RWPE2 (cell line): ENCODE results near the gene FIGN.

Experiments used
- ATAC-seq: fragments of 200-7000 bp; cut with Tn5 transposase; 3 replicates; pipeline ENCODE4 v1.9.1; 2021; ENCODE audit warnings: low read depth
- DNase-seq: peaks from one replicate; pipeline ENCODE4 v3.0.0-alpha.2; 2020; ENCODE audit warnings: low spot score
- H3K27ac ChIP-seq: fragments of 450-650 bp; 2 replicates; pipeline ENCODE4 v1.5.1; 2017; ENCODE audit warnings: mild to moderate bottlenecking; ENCODE audit not compliant: poor library complexity, severe bottlenecking
- H3K27me3 ChIP-seq: fragments of 250-450 bp; sonication (Bioruptor Pico); 2 replicates; pipeline ENCODE4 v1.5.1; 2021; ENCODE audit warnings: mild to moderate bottlenecking, moderate library complexity; ENCODE audit not compliant: insufficient read depth, poor library complexity, severe bottlenecking
- H3K36me3 ChIP-seq: fragments of 250-450 bp; sonication (Bioruptor Pico); 2 replicates; pipeline ENCODE4 v1.5.1; 2020; ENCODE audit warnings: low read depth, mild to moderate bottlenecking, moderate library complexity
- H3K4me1 ChIP-seq: fragments of 250-450 bp; sonication (Bioruptor Pico); 2 replicates; pipeline ENCODE4 v1.5.1; 2021; ENCODE audit warnings: mild to moderate bottlenecking, moderate library complexity; ENCODE audit not compliant: insufficient read depth, poor library complexity, severe bottlenecking
- H3K4me3 ChIP-seq: fragments of 250-450 bp; sonication (Bioruptor Pico); 2 replicates; pipeline ENCODE4 v1.5.1; 2021; ENCODE audit warnings: mild to moderate bottlenecking, moderate library complexity; ENCODE audit not compliant: severe bottlenecking
- H3K9me3 ChIP-seq: fragments of 250-450 bp; sonication (Bioruptor Pico); 2 replicates; pipeline ENCODE4 v1.5.1; 2021; ENCODE audit warnings: mild to moderate bottlenecking, moderate library complexity; ENCODE audit not compliant: severe bottlenecking
- TF ChIP-seq, protein P1 (sequence below): fragments of 450-650 bp; IDR thresholded peaks from one replicate; pipeline ENCODE4 v1.5.1; 2017; ENCODE audit warnings: mild to moderate bottlenecking, moderate library complexity; ENCODE audit not compliant: poor library complexity, severe bottlenecking

FIGN gene

DNA sequence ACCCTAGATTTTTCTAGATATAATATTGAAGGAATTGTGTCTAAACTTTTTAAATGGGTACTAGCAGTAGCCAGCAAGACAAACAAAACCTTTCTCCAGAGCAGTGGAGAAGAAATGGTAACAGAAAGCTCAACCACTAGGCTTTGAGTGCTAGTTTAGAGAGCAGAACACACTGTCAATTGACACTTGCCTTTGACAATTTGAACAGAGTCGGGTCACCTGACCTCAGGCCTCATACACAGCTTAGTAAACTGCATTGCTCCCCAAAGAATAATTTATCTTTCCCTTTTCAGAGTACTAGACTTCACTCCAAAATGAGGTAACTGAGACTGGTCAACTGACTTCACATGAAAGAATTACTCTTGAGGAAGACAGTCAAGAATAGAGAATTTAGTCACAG lies 48.6 kb downstream of the FIGN start:
- H3K36me3 ChIP-seq: no peaks in the 10 kb centered on the region
- H3K9me3 ChIP-seq: no peaks in the 10 kb centered on the region
- H3K4me1 ChIP-seq: peaks cover 8% of the 10 kb centered on the region
- TF ChIP-seq, protein P1, sequence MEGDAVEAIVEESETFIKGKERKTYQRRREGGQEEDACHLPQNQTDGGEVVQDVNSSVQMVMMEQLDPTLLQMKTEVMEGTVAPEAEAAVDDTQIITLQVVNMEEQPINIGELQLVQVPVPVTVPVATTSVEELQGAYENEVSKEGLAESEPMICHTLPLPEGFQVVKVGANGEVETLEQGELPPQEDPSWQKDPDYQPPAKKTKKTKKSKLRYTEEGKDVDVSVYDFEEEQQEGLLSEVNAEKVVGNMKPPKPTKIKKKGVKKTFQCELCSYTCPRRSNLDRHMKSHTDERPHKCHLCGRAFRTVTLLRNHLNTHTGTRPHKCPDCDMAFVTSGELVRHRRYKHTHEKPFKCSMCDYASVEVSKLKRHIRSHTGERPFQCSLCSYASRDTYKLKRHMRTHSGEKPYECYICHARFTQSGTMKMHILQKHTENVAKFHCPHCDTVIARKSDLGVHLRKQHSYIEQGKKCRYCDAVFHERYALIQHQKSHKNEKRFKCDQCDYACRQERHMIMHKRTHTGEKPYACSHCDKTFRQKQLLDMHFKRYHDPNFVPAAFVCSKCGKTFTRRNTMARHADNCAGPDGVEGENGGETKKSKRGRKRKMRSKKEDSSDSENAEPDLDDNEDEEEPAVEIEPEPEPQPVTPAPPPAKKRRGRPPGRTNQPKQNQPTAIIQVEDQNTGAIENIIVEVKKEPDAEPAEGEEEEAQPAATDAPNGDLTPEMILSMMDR: no peak
- no peak overlapping the region for H3K27ac ChIP-seq
- H3K4me3 ChIP-seq: no peak overlapping the region
- no peak for DNase-seq
- no peaks in the 10 kb centered on the region for H3K27me3 ChIP-seq
- no peak for ATAC-seq

DNA sequence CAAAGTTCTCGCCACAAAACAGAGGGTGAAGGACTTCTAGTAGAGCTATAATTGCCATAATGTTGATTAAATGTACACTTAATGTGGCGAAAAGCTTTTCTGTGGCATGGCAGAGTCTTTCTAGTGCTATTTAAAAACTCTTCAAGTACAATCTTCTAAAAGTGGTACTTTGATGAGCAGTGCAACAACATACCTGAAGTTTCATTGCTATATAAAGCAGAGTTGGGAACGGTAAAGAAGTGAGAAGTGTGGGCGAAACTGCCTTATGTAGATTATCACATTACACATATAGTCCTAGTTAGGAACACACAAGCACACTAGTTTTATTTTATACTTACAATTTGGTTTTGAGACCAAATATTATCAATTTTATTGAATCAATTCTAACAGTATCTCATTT lies 49.5 kb downstream of the FIGN start:
- no peak overlapping the region for H3K4me3 ChIP-seq
- H3K27me3 ChIP-seq: no peaks in the 10 kb centered on the region
- no peak overlapping the region for H3K27ac ChIP-seq
- ATAC-seq (no peak), DNase-seq (no peak)
- TF ChIP-seq, protein P1: no peak
- H3K9me3 ChIP-seq: no peaks in the 10 kb centered on the region
- H3K36me3 ChIP-seq: no peaks in the 10 kb centered on the region
- H3K4me1 ChIP-seq: peaks cover 8% of the 10 kb centered on the region

DNA sequence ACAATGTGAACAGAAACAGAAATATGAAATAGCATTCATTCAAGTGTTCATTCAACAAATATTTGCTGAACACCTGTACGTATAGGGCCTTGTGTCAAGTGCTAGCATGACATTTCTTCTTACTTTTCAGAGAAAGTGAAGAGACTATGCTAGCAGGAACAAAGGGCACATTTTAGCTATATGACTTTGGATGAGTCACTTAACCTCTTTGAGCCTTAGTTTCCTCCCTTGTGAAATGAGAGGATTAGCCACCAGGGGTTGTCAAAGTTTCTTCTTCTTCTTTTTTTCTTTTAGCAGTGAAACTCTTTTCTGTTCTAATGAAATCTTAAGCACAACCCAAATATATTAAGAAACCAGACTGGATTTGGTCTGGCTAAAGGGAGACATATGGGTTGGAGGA lies 53.1 kb downstream of the FIGN start:
- no peaks in the 10 kb centered on the region for H3K36me3 ChIP-seq
- no peak overlapping the region for H3K27ac ChIP-seq
- peaks cover 8% of the 10 kb centered on the region for H3K4me1 ChIP-seq
- no peaks in the 10 kb centered on the region for H3K27me3 ChIP-seq
- DNase-seq (no peak), ATAC-seq (peak; percentile 76; the same call in 1 of the 3 replicates)
- no peaks in the 10 kb centered on the region for H3K9me3 ChIP-seq
- TF ChIP-seq, protein P1: peak; percentile 50
- H3K4me3 ChIP-seq: no peak overlapping the region

DNA sequence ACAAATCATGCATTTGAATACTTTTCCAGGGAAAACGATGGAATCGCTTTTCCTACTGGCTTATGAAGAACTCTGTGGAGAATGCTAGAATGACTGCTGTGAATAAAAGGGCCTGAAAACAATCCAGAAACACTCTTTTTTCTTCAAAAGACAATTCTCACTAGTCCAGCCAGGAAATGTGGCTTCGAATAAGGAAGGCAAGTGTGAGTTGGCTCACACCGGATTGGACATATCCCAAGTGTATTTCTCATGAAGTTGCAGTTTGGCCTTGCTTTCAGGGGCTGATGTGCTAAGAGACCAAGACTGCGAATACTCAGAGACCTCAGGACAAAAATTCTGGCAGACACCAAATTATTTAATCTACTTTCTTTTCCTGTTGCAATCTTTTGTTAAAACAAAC lies 54.1 kb downstream of the FIGN start:
- no peaks in the 10 kb centered on the region for H3K9me3 ChIP-seq
- H3K36me3 ChIP-seq: no peaks in the 10 kb centered on the region
- H3K4me3 ChIP-seq: no peak overlapping the region
- DNase-seq (no peak), ATAC-seq (no peak)
- TF ChIP-seq, protein P1: no peak
- H3K27me3 ChIP-seq: no peaks in the 10 kb centered on the region
- no peak overlapping the region for H3K27ac ChIP-seq
- peaks cover 8% of the 10 kb centered on the region for H3K4me1 ChIP-seq

DNA sequence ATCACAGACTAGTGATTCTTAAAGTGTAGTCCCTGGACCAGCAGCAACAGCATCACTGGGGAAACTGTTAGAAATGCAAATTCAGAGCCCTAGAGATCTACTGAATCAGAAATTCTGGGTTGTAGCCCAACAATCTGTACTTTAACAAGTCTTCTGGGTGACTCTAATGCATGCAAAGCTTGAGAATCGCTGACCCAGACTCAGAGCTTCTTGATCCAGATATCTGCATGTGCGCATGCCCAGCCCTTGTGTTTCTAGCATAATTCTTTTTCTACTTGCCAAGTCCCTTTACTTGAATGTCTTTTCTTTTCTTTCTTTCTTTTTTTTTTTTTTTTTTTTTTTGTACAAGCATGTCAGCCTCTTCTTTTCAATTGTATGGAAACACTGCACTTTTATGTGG lies 60.4 kb downstream of the FIGN start:
- Histone ChIP-seq H3K4me3 (no peak overlapping the region), H3K9me3 (no peaks in the 10 kb centered on the region), H3K27ac (no peak overlapping the region), H3K27me3 (no peaks in the 10 kb centered on the region), H3K36me3 (no peaks in the 10 kb centered on the region), H3K4me1 (no peaks in the 10 kb centered on the region)
- ATAC-seq (no peak), DNase-seq (no peak)
- TF ChIP-seq, protein P1: no peak
